H9 (cell line): ENCODE results near the gene CRELD2. TPM values are rescaled to one million over a fixed set of nuclear protein-coding genes. Genes with fewer than 3 reads are reported as not detected.

Experiments
- DNase-seq: peaks from one replicate; pipeline ENCODE4 v3.0.0-alpha.2; 2017
- H2AFZ ChIP-seq: one replicate; pipeline ENCODE4 v1.6.1; 2013; ENCODE audit warnings: mild to moderate bottlenecking, low read length, control low read depth, moderate library complexity
- H2AK5ac ChIP-seq: 2 replicates; pipeline ENCODE4 v1.6.1; 2013; ENCODE audit warnings: low read length, control low read depth, mixed read lengths; ENCODE audit not compliant: insufficient read length
- H2BK120ac ChIP-seq: one replicate; pipeline ENCODE4 v1.6.1; 2013; ENCODE audit warnings: low read depth, mild to moderate bottlenecking, low read length, control low read depth, inconsistent platforms; ENCODE audit not compliant: poor library complexity, severe bottlenecking
- H2BK12ac ChIP-seq: 2 replicates; pipeline ENCODE4 v1.6.1; 2013; ENCODE audit warnings: low read length, control low read depth, mixed read lengths, low read depth; ENCODE audit not compliant: insufficient read length
- H2BK15ac ChIP-seq: 2 replicates; pipeline ENCODE4 v1.6.1; 2013; ENCODE audit warnings: low read depth, low read length, control low read depth
- H2BK20ac ChIP-seq: one replicate; pipeline ENCODE4 v1.6.1; 2013; ENCODE audit warnings: low read depth, mild to moderate bottlenecking, low read length, control low read depth, inconsistent platforms; ENCODE audit not compliant: poor library complexity, severe bottlenecking
- H2BK5ac ChIP-seq: 2 replicates; pipeline ENCODE4 v1.6.1; 2013; ENCODE audit warnings: low read length, control low read depth, mixed read lengths; ENCODE audit not compliant: insufficient read length
- H3K14ac ChIP-seq: 2 replicates; pipeline ENCODE4 v1.6.1; 2013; ENCODE audit warnings: low read length, control low read depth; ENCODE audit not compliant: insufficient read depth
- H3K18ac ChIP-seq: 2 replicates; pipeline ENCODE4 v1.6.1; 2013; ENCODE audit warnings: low read depth, mild to moderate bottlenecking, mixed read lengths, low read length, control low read depth; ENCODE audit not compliant: insufficient read length
- H3K23ac ChIP-seq: 2 replicates; pipeline ENCODE4 v1.6.1; 2013; ENCODE audit warnings: low read length, control low read depth, mixed read lengths, low read depth; ENCODE audit not compliant: insufficient read length
- H3K23me2 ChIP-seq: 2 replicates; pipeline ENCODE4 v1.6.1; 2013; ENCODE audit warnings: low read depth, mild to moderate bottlenecking, mixed read lengths, low read length, control low read depth; ENCODE audit not compliant: insufficient read length, poor library complexity, severe bottlenecking
- H3K27ac ChIP-seq: 2 replicates; pipeline ENCODE4 v1.5.1; 2013; ENCODE audit warnings: low read length, control low read depth, mixed read lengths, low read depth; ENCODE audit not compliant: insufficient read length
- H3K27me3 ChIP-seq: 2 replicates; pipeline ENCODE4 v1.6.1; 2013; ENCODE audit warnings: low read length, control low read depth, inconsistent platforms; ENCODE audit not compliant: insufficient read depth
- H3K4ac ChIP-seq: 2 replicates; pipeline ENCODE4 v1.6.1; 2013; ENCODE audit warnings: low read depth, mild to moderate bottlenecking, control low read depth, inconsistent platforms, low read length, moderate library complexity
- H3K4me1 ChIP-seq: 2 replicates; pipeline ENCODE4 v1.6.1; 2013; ENCODE audit warnings: low read length, control low read depth, inconsistent platforms; ENCODE audit not compliant: insufficient read depth
- H3K4me2 ChIP-seq: 2 replicates; pipeline ENCODE4 v1.6.1; 2013; ENCODE audit warnings: low read length, control low read depth, mixed read lengths; ENCODE audit not compliant: insufficient read length, insufficient read depth
- H3K56ac ChIP-seq: 2 replicates; pipeline ENCODE4 v1.6.1; 2013; ENCODE audit warnings: low read depth, mild to moderate bottlenecking, mixed read lengths, low read length, control low read depth; ENCODE audit not compliant: insufficient read length
- H3K79me1 ChIP-seq: 2 replicates; pipeline ENCODE4 v1.6.1; 2013; ENCODE audit warnings: low read depth, mild to moderate bottlenecking, moderate library complexity, low read length, control low read depth, inconsistent platforms; ENCODE audit not compliant: insufficient read depth, poor library complexity, severe bottlenecking
- H3K79me2 ChIP-seq: 2 replicates; pipeline ENCODE4 v1.6.1; 2013; ENCODE audit warnings: low read length, control low read depth, inconsistent platforms; ENCODE audit not compliant: insufficient read depth
- H3K9ac ChIP-seq: 2 replicates; pipeline ENCODE4 v1.6.1; 2013; ENCODE audit warnings: low read length, control low read depth, mixed read lengths; ENCODE audit not compliant: insufficient read length; ENCODE audit errors: extremely low read depth
- H3K9me3 ChIP-seq: one replicate; pipeline ENCODE4 v1.6.1; 2013; ENCODE audit warnings: low read depth, low read length, inconsistent platforms; ENCODE audit not compliant: control insufficient read depth
- H3T11ph ChIP-seq: one replicate; pipeline ENCODE4 v1.6.1; 2013; ENCODE audit warnings: mild to moderate bottlenecking, low read length, control low read depth, inconsistent platforms
- H4K20me1 ChIP-seq: one replicate; pipeline ENCODE4 v1.6.1; 2013; ENCODE audit not compliant: control insufficient read depth, insufficient read length, insufficient read depth
- H4K5ac ChIP-seq: 2 replicates; pipeline ENCODE4 v1.6.1; 2013; ENCODE audit warnings: low read depth, mild to moderate bottlenecking, mixed read lengths, low read length, control low read depth; ENCODE audit not compliant: insufficient read length
- H4K8ac ChIP-seq: replicated peaks from 2 replicates; pipeline ENCODE4 v1.6.1; 2013; ENCODE audit warnings: low read length, control low read depth, mixed read lengths, low read depth; ENCODE audit not compliant: insufficient read length
- H4K91ac ChIP-seq: 2 replicates; pipeline ENCODE4 v1.6.1; 2013; ENCODE audit warnings: low read depth, mild to moderate bottlenecking, moderate library complexity, mixed read lengths, low read length, control low read depth; ENCODE audit not compliant: insufficient read length
- H3K27ac Mint-ChIP-seq, 3 experiments: 2 replicates in 2 of 3; 3 replicates in 1 of 3; pipeline ENCODE4 v1.8.0; 2020 to 2021; ENCODE audit warnings: mixed read lengths in 3 of 3, mild to moderate bottlenecking in 1 of 3, moderate library complexity in 1 of 3
- H3K27me3 Mint-ChIP-seq: 2 replicates; pipeline ENCODE4 v1.8.0; 2021; ENCODE audit warnings: low read depth, mild to moderate bottlenecking, moderate library complexity, mixed read lengths
- H3K36me3 Mint-ChIP-seq, 3 experiments: 2 replicates in 2 of 3; 3 replicates in 1 of 3; pipeline ENCODE4 v1.8.0; 2020 to 2021; ENCODE audit warnings: low read depth in 3 of 3, mixed read lengths in 3 of 3; ENCODE audit not compliant: insufficient read depth in 1 of 3
- H3K4me1 Mint-ChIP-seq, 2 experiments: 2 replicates each; pipeline ENCODE4 v1.8.0; 2020; ENCODE audit warnings: mixed read lengths in 2 of 2
- H3K4me3 Mint-ChIP-seq, 2 experiments: 2 replicates in 1 of 2; 3 replicates in 1 of 2; pipeline ENCODE4 v1.8.0; 2020 to 2021; ENCODE audit warnings: mild to moderate bottlenecking in 2 of 2, mixed read lengths in 2 of 2, moderate library complexity in 1 of 2
- H3K9me3 Mint-ChIP-seq, 2 experiments: 2 replicates in 1 of 2; 3 replicates in 1 of 2; pipeline ENCODE4 v1.8.0; 2020; ENCODE audit warnings: mild to moderate bottlenecking in 2 of 2, mixed read lengths in 2 of 2, moderate library complexity in 1 of 2
- WGBS: extraction: QIAGEN DNeasy Blood & Tissue Kit; methylation state at CpG from one replicate; pipeline ENCODE4 v1.1.7; 2013; ENCODE audit warnings: missing lambda C conversion rate, low lambda C conversion rate, mixed read lengths; ENCODE audit not compliant: insufficient read length; ENCODE audit errors: extremely low coverage; 5-methylcytosine and 5-hydroxymethylcytosine counted together
- microRNA-seq: library from miRNA; unstranded; fragments of <30 nt; microRNA quantifications from one replicate; pipeline ENCODE4, GENCODE V29; 2020; ENCODE audit warnings: borderline microRNAs expressed
- total RNA-seq: library from RNA; stranded (reverse); gene quantifications from 2 replicates; pipeline ENCODE4 v1.2.1, GENCODE V29; 2021
- TF ChIP-seq, protein P1 (sequence below): fragments of 200-600 bp; sonication (generic); conservative IDR thresholded peaks from 3 replicates; pipeline ENCODE4 v1.8.0; 2021; ENCODE audit warnings: antibody characterized with exemption, mild to moderate bottlenecking

CRELD2 gene
- total RNA-seq, 1 experiment from 2014 or later: 34.7 TPM

DNA sequence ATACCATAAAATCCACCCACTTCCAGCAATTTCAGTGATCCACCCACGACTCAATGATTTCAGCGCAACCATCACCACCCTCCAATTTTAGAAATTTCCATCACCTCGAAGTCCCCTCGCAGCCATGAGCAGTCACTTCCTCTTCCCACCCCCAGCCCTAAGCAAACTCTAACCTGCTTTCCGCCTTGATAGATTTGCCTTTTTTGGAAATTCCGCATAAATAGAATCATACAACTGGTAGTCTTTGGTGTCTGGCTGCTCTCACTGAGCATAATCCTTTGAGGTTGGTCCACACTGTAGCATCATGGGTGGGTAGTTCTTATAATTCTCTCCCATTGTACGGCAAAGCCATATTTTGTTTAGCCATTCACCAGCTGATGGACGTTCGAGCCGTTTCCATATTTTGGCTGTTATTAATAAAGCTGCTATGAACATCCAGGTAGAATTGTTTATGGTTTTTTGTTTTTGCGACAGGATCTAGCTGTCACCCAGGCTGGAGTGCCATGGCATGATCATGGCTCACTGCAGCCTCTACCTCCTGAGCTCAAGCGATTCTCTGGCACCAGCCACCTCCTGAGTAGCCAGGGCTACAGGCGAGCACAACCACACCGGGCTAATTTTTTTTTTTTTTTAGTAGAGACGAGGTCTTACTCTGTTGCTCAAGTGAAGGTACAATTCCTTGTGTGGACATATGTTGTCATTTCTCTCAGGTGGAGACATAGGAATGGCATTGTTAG lies 58.2 kb downstream of the CRELD2 start:
- TF ChIP-seq, protein P1, sequence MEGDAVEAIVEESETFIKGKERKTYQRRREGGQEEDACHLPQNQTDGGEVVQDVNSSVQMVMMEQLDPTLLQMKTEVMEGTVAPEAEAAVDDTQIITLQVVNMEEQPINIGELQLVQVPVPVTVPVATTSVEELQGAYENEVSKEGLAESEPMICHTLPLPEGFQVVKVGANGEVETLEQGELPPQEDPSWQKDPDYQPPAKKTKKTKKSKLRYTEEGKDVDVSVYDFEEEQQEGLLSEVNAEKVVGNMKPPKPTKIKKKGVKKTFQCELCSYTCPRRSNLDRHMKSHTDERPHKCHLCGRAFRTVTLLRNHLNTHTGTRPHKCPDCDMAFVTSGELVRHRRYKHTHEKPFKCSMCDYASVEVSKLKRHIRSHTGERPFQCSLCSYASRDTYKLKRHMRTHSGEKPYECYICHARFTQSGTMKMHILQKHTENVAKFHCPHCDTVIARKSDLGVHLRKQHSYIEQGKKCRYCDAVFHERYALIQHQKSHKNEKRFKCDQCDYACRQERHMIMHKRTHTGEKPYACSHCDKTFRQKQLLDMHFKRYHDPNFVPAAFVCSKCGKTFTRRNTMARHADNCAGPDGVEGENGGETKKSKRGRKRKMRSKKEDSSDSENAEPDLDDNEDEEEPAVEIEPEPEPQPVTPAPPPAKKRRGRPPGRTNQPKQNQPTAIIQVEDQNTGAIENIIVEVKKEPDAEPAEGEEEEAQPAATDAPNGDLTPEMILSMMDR: no peak
- Histone ChIP-seq H3K79me1 (no peaks in the 10 kb centered on the region), H3K4me2 (no peak overlapping the region), H4K20me1 (peaks cover 3% of the 10 kb centered on the region), H3K4me1 (no peaks in the 10 kb centered on the region), H2AK5ac (no peak overlapping the region), H3K56ac (no peak overlapping the region), H3K4ac (no peak overlapping the region), H4K5ac (no peak overlapping the region), H4K91ac (no peak overlapping the region), H2AFZ (no peak overlapping the region), H2BK120ac (no peak overlapping the region), H3K27ac (no peak overlapping the region), H3K79me2 (no peaks in the 10 kb centered on the region), H2BK12ac (no peak overlapping the region), H3K14ac (no peak overlapping the region), H3K23me2 (no peaks in the 10 kb centered on the region), H3T11ph (no peak overlapping the region), H2BK20ac (no peak overlapping the region), H3K9me3 (no peaks in the 10 kb centered on the region), H3K23ac (no peak overlapping the region), H4K8ac (no peak overlapping the region), H3K9ac (no peak overlapping the region), H2BK5ac (no peak overlapping the region), H2BK15ac (no peak overlapping the region), H3K18ac (no peak overlapping the region), H3K27me3 (no peaks in the 10 kb centered on the region)
- peaks cover 0 to 8% (median 0%) of the 10 kb centered on the region in 3 experiments; a peak in 2 of 7 replicates for H3K36me3 Mint-ChIP-seq
- H3K4me1 Mint-ChIP-seq: peaks cover 0 to 5% of the 10 kb centered on the region in 2 experiments; a peak in 2 of 4 replicates
- no peak overlapping the region; a peak in 1 of 5 replicates for H3K4me3 Mint-ChIP-seq
- peaks cover 8 to 11% of the 10 kb centered on the region in 2 experiments for H3K9me3 Mint-ChIP-seq
- H3K27me3 Mint-ChIP-seq: peaks cover 17% of the 10 kb centered on the region
- WGBS: no CpG with 5 or more reads among the region's 15 CpGs
- H3K27ac Mint-ChIP-seq: no peak overlapping the region
- no peak for DNase-seq

Small RNA genes within 50 kb of the gene (microRNA-seq; reads per million reads assigned to microRNA genes)
- not detected for gene MIR6821

Other genes starting within 250 kb of the CRELD2 start
- 51.3 and 53.3 TPM in 2 replicates for gene BRD1, start 90.8 kb upstream of the CRELD2 start, total RNA-seq
- 22.7 and 23.0 TPM in 2 replicates for gene ZBED4, start 64.8 kb upstream of the CRELD2 start, total RNA-seq
- gene ALG12, start 196 bp upstream of the CRELD2 start, total RNA-seq: 19.2 and 20.6 TPM in 2 replicates
- gene PIM3, start 42.1 kb downstream of the CRELD2 start, total RNA-seq: 43.4 and 45.1 TPM in 2 replicates
- 0.11 and 0.20 TPM in 2 replicates for gene IL17REL, start 94.1 kb downstream of the CRELD2 start, total RNA-seq
- gene TTLL8, start 139.7 kb downstream of the CRELD2 start, total RNA-seq: not detected in 2 replicates
- not detected in 2 replicates for gene MLC1, start 166.8 kb downstream of the CRELD2 start, total RNA-seq
- not detected in 2 replicates for gene MOV10L1, start 171.4 kb downstream of the CRELD2 start, total RNA-seq